COLO668 (cell line): ENCODE results near the gene COX6A2.
"Not testable (repeated sequence)": the region's sequence is repeated elsewhere in the genome, so short reads cannot be mapped to it uniquely, and the experiment has no call there.

ENCODE experiments used
- DNase-seq: peaks from one replicate; lab custom pipeline; 2025; ENCODE audit not compliant: unreplicated experiment; lab: John Stamatoyannopoulos, UW

The COX6A2 gene

DNA sequence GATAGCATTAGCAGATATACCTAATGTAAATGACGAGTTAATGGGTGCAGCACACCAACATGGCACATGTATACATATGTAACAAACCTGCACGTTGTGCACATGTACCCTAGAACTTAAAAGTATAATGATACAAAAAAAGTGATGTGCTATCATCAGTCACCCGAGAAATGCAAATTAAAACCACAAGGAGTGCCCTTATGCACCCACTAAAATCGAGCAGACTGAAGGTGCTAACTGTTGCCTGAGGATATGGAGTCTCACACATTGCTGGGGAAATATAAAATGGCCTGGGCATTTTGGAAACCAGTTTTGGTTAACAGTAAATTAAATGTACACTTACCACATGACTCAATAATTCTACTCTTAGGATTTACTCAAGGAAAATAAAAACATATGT lies 10.9 kb upstream of the COX6A2 start:
- DNase-seq = not testable (repeated sequence)

DNA sequence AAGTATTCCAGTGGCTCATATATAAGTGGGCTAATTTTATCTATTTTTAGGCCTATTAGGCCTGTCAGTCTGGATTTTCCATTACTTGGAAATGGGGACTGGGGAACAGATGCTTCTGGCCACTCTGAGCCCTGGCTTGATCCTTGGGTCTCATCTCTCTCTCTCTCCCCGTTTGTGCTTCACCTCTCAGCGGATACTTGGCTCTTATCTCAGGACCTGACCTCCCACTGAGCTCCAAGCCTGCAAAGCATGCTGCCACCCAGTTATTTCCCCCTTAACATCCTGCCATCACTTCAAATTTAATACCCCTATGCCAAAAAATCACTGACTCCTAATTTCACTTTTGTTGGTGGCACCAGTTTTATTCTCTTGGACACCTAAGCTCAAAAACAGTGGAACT lies 10.3 kb upstream of the COX6A2 start:
- DNase-seq = no peak

DNA sequence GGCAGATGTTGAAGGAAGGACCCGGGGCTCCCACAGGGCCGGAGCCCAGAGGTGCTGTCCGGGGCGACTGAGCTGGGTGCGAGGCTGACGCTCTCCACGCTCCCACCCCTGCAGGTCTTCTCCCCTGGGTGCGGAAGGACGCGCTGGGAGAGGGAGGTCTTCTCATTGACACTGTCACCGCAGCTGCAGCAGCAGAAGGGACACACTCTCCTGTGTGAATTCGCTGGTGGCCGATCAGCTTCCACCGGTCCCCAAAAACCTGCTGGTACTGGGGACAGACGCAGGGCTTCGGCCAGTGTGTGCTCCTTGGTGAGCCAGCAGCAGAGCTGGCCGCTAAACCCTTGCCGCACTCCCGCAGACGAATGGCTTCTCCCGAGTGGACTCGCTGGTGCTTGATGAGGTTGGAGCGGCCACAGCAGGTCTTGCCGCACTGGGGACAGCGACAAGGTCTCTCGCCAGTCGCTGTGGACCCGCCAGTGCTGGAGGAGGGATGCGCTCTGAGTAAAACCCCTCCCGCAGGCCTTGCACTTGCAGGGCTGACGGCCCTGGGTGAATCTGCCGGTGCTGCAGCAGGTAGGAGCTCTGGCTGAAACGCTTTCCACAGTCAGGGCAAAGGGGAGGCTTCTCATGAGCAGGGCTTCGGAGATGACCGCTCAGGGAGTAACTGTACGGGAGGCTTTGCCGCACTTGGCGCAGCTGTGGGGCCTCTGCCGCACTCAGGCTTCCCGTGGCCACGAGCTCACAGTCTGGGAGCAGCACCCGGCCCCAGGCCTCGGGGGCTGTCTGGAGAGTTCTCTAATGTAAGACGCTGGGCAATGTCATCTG lies 8.3 kb upstream of the COX6A2 start:
- no peak for DNase-seq

DNA sequence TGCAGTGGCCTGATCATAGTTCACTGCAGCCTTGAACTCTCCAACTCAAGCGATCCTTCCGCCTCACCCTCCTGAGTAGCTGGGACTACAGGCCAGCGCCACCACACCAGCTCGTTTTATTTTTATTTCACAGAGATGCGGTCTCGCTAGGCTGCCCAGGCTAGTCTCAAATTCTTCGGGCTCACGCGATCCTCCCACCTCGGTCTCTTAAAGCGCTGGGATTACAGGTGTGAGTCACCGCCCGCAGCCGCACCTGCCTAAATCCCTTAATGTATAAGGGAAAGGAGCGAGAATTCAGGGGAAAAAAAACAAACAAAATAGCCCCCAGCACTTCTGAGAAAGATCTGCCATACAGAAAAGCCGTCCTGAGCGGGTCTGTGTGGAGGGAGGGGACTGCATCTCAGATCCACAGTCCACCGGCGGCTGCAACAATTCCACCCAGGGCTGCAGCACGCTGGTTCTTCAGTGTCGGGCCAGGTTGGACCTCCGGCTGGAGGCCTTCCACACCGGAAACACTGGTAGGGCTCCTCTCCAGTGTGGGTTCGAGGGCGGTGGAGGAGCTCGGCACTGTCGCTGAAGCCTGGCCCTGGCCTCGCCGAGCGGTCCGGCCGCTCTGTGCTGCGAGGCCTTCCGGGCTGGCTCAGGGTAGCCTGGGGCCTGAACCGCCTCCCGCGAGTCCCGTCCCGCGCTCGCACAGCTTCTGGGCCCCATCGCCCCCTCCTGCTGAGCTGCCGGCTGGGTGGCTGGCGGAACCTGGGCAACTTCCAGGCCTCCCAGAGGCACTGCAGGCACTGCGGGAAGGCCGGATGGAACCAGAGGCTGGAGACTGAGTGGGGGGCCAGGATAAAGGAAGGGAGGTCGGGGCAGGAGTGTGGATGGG lies 7.4 kb upstream of the COX6A2 start:
- peak; percentile 25 for DNase-seq

DNA sequence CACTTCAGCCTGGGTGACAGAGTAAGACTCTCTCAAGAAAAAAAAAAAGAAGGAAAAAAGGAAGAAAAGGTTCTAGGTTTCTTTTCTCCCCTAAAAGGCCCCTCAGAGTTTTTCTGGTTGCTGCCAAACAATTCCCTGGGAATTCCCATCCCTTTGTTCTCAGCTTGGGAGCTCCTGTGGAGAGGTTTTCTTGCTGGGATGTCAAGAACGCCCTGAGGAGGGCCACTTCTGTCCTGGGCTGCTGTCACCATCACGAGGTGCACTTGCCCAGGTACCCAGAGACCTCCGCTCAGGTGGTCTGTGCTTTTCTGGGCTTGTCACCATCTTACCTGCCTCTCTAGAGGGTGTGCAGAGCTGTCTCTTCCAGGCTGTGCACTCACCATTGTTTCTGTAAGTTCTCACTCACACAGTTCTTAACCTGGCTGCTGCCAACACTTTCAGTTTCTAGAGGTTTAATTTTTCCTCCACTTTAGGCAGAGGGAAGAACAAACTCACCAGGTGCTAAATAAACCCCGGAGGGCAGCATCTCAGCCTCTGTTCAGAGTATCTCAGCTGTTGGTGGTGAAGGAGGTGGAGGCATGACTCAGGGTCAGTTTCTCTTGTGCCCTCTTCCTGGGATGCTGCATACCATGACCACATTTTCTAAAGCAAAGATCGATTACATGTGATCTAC lies 2.4 kb upstream of the COX6A2 start:
- no peak for DNase-seq

DNA sequence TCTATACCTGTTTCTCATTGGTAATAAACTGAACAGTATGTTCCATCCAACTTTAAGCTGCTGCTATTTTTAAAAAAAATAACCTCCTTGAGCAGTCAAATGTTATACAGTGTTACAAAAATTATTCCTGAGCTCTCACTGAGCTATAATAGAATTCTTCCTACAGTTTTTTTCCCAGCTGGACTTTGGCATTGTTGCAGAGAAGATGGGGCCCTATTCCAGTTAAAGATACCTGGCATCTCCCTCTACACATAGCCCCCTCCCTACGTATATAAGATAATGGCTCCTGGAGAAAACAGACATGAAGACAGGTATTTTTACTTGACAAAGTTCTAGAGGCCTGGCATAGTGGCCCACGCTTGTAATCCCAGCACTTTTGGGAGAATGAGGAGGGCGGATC lies 1.6 kb upstream of the COX6A2 start:
- no peak for DNase-seq

DNA sequence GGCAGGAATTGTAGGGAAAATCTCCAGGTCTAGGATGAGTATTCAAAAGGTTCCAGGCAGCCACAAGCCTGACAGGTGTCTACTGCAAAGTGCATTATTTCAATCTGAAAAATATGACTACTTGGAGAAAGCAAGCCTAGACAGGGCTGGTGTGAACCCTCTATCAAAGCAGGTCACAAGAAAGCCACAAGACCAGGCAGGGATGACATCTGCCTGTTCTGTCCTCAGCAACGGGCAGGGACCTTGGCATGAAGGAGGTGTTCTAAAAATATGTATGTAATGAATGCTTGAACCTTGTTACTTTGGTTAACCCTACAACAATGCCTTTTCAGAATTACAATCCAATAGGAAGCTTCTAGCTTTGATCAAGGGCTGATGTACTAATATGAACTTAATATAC lies 1.2 kb upstream of the COX6A2 start:
- no peak for DNase-seq

DNA sequence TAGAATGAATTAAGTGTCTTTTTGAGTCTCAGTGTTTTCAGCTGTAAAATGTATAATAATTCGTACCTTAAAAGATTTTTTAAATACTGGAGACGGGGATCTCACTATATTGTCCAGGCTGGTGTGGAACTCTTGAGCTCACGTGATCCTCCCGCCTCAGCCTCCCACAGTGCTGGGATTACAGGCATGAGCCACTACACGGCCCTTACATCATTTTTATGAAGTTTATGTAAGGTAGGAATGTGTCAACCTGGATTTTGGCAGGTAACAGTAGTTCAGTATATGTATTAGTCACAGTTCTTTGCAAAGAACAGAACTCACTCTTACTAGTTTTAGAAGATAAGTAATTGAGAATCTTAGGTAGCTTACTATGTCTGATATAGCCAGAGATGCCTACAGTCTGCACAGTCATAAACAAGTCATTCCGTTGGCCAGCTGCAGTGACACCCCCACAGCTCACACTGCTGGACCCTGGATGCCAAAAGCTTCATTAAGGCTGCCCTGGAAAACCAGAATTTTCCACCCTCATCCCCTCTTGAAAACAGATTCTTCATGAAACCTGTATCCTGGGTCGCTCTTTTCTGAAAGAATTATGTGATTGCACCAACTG lies 583 bp upstream of the COX6A2 start:
- no peak for DNase-seq

DNA sequence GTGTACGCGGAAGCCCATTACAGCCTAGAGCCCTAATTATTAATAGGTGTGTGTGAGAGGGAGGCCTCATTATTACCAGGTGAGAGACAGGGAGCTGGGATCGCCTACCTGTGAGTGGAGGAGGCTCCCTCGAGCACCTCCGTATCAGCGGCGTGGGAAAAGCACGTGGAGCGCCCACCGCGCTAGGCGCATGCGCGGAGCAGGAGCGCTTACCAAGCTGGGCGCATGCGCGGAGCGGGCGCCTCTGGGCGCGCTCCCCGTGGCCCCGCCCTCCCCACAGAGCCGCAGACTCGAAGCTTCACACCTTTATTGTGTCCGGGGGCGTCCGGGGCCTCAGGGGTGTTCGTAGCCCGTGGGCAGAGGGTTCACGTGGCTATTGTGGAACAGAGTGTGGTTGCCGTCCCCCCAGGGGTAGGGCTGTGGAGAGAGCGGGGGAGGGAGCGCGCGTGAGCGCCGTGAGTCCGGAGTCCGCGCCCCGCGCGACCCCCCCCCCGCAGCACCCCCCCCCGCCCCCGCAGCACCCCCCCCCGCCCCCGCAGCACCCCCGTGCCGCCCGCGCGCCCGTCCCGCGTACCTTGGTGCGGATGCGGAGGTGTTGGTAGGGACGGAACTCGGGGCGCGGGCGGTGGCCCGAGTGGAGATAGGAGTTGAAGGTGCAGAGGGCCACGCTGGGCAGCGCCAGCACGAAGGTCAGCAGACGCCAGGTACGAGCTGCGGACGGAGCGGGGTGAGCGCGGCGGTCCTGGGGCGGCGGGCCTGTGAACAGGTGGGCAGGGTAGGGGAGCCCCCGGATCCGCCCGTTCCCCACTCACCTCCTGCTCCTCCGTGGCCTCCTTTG lies 500 bp downstream of the COX6A2 start:
- DNase-seq = no peak

DNA sequence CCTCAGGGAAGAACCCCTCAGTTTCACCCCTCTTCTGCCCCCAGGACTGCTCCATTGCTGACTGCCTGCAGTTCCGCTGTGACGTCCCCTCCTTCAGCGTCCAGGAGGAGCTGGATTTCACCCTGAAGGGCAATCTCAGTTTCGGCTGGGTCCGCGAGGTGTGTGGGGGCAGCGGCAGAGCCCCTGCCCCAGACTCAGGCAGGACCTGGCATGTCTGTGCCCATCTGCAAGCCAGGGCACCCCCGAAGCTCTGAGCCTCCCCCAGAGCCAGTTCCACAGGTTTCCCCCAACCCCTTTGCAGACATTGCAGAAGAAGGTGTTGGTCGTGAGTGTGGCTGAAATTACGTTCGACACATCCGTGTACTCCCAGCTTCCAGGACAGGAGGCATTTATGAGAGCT lies 4.4 kb downstream of the COX6A2 start:
- DNase-seq = no peak

DNA sequence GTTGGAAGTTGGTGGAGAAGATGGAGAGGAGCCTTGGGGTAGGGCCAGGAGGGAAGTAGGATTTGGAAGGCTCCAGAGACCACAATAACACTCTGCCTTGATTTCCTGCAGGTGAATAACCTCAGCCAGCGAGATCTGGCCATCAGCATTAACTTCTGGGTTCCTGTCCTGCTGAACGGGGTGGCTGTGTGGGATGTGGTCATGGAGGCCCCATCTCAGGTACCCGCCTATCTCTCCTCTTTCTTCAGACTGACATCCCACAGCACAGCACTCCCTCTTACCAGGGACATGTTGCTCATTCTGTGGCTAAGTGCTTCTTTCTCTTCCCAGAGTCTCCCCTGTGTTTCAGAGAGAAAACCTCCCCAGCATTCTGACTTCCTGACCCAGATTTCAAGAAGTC lies 4.9 kb downstream of the COX6A2 start:
- DNase-seq = no peak

DNA sequence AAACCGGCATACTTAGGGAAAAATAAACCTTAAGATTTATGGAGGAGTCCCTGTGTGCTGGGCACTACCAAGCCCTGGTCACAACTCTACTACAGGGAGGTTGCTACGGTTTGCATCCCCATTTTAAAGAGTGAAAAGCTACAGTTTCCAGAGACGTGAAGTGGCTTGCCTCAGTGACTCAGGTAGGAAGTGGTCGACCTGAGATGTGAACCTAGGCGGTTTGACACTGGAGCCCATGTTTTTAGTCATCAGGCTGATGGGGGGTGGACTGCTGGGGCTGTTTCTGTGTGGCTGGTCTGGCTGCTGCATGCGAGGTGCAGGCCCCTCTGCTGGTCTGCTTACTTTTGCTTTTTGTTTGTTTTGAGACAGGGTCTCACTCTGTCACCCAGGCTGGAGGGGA lies 6.6 kb downstream of the COX6A2 start:
- DNase-seq = no peak

DNA sequence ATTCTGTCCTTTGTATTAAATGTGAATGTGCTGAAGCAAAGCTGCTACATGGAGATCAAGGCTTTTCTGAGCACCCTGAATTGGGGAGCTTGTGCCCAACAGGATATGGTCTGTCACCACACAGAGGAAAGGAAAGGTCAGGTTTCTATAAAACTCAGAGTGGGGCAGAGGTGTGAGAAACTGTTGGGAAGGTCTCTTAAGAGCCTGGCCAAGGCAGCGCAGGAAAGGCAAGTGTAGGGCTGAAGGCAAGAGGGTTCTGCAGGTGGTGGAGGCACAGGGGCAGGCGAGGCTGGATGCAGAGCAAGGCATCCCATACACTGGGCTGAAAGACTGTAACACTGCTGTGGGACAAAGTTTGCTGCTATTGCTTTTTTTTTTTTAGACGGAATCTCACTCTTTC lies 8.1 kb downstream of the COX6A2 start:
- DNase-seq = no peak

DNA sequence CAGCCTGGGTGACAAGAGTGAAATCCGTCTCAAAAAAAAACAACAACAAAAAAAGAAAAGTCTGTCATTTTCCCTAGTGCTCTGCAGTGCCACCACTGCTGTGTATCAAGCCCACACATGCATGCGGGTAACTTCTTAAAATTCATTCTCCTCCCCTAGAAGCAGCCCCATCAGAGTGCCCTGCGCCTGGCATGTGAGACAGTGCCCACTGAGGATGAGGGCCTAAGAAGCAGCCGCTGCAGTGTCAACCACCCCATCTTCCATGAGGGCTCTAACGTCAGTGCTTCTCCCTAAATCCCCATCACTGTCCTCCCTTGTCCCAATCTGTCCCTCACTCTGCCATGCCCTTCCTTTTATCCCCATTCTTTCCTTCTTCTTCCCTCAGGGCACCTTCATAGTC lies 10.2 kb downstream of the COX6A2 start:
- no peak for DNase-seq

DNA sequence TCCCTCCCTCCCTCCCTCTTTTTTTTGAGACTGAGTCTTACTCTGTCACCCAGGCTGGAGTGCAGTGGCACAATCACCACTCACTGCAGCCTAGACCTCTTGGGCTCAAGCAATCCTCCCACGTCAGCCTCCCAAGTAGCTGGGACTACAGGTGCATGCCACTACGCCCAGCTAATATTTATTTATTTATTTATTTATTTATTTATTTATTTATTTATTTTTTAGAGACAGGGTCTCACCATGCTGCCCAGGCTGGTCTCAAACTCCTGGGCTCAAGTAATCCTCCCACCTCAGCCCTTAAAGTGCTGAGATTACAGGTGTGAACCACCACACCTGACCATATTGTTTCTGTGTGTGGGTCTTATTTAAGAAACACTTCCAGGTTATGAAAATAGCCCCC lies 11.1 kb downstream of the COX6A2 start:
- not testable (repeated sequence) for DNase-seq

DNA sequence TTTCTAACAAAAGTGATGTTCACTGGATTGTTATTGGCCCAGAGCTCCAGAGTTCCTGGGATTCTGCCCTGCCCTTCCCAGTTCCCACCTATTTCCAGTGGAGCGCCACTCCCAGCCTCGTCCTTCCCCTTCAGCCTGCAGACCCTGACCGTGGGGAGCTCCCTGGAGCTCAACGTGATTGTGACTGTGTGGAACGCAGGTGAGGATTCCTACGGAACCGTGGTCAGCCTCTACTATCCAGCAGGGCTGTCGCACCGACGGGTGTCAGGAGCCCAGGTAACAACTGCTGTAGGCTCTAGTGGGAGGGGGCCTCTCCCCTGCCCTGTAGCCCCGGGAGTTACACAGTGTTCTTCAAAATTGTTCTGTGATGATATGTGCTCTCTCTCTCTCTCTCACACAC lies 11.8 kb downstream of the COX6A2 start:
- DNase-seq = no peak

DNA sequence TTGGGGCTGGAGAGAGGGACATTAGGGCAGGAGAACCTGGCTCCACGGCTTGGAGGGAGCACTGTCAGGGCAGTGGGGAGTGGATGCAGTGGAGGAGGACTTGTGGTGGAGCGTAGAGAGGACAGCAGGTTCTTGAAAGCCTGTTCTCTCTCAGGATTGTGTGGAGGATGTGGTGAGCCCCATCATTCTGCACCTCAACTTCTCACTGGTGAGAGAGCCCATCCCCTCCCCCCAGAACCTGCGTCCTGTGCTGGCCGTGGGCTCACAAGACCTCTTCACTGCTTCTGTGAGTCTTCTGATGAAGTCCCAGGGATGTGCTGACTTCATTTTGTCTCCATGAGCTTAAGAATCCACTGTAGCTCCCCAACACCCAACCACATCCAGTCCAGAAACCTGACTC lies 13.5 kb downstream of the COX6A2 start:
- no peak for DNase-seq

DNA sequence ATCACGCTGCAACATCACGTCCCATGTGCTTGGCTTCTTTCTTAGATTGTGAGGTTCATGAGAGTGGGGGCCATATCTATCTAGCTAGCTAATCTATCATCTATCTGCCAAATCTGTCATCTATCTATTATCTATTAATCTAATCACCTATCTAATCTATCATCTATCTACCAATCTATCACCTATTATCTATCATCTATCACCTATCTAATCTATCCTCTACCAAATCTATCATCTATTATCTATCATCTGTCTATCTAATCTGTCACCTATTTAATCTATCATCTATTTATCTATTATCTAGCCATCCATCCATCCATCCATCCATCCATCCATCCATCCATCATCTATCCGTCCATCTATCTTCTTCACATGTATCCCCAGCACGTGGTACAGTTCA lies 14.2 kb downstream of the COX6A2 start:
- no peak for DNase-seq

DNA sequence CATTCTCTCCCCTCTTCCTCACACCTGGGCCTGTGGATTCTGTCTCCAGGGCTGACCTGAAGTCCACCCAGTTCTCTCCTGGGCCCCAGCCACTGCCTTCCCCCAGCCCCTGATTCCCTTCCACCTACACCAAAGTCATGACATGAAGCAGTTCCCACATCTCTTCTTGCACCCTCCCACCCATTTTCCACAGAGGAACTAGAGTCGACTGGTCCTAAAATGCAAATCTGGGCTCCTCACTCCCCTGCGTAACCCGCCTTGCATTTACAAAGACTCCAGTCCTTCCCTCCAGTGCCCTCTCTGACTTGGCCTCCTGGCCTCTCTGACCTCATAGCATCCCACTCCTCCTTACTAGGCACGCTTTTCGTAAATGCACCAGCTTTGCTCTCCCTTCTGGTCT lies 14.8 kb downstream of the COX6A2 start:
- no peak for DNase-seq

DNA sequence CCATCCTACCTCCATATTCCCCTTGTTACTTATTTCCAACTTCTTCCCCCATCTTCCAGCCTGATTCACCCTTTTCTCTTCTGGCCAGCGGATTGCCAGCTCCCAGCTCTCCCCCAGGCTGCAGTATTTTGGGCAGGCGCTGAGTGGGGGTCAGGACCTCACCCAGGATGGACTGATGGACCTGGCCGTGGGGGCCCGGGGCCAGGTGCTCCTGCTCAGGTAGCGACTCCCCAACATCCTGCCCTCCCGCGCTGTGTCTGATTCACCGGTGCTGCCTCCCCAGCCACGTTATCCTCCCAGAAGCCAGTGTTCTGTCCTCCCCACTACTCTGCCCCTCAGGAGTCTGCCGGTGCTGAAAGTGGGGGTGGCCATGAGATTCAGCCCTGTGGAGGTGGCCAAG lies 15.4 kb downstream of the COX6A2 start:
- no peak for DNase-seq
